ENCODE measurements around the gene FCMR. TPM values are rescaled to one million over a fixed set of nuclear protein-coding genes. Genes with fewer than 3 reads are reported as not detected.

The FCMR gene
- total RNA-seq, 1 donor from 2014 or later: 0.58 TPM

- no peak overlapping the region for H3K4me3 Mint-ChIP-seq
- H3K9me3 Mint-ChIP-seq: peaks cover 4% of the 10 kb centered on the region
- peaks cover 49% of the 10 kb centered on the region for H3K27me3 Mint-ChIP-seq
- H3K27ac Mint-ChIP-seq: no peak overlapping the region
- no peaks in the 10 kb centered on the region for H3K4me1 Mint-ChIP-seq (ENCODE audit: unreplicated experiment)
- H3K36me3 Mint-ChIP-seq: no peaks in the 10 kb centered on the region
- no peak for DNase-seq (ENCODE audit: extremely low spot score, unreplicated experiment)
- no peak for TF ChIP-seq CTCF (conservative IDR thresholded peaks at IDR 0.05)
These were observed 53.5 kb downstream of the FCMR start for GRCh38 chr1:206868264-206868663.

- TF ChIP-seq CTCF (conservative IDR thresholded peaks at IDR 0.05): no peak
- Mint-ChIP-seq H3K27me3 (peaks cover 55% of the 10 kb centered on the region), H3K4me3 (no peak overlapping the region), H3K27ac (no peak overlapping the region), H3K9me3 (peaks cover 4% of the 10 kb centered on the region), H3K36me3 (no peaks in the 10 kb centered on the region), H3K4me1 (ENCODE audit: unreplicated experiment) (no peaks in the 10 kb centered on the region)
- DNase-seq (ENCODE audit: extremely low spot score, unreplicated experiment): no peak
These were observed 54.0 kb downstream of the FCMR start for GRCh38 chr1:206867716-206868115.

- no peak for TF ChIP-seq CTCF (conservative IDR thresholded peaks at IDR 0.05)
- Mint-ChIP-seq H3K27ac (no peak overlapping the region), H3K36me3 (no peaks in the 10 kb centered on the region), H3K4me1 (ENCODE audit: unreplicated experiment) (no peaks in the 10 kb centered on the region), H3K4me3 (no peak overlapping the region), H3K27me3 (peaks cover 55% of the 10 kb centered on the region), H3K9me3 (peaks cover 3% of the 10 kb centered on the region)
- DNase-seq (ENCODE audit: extremely low spot score, unreplicated experiment): no peak
These were observed 54.5 kb downstream of the FCMR start for GRCh38 chr1:206867239-206867638.

GRCh38 chr1:206866062-206866461 lies 55.7 kb downstream of the FCMR start:
- H3K27me3 Mint-ChIP-seq: peaks cover 58% of the 10 kb centered on the region
- no peaks in the 10 kb centered on the region for H3K4me1 Mint-ChIP-seq (ENCODE audit: unreplicated experiment)
- H3K9me3 Mint-ChIP-seq: no peaks in the 10 kb centered on the region
- TF ChIP-seq CTCF (conservative IDR thresholded peaks at IDR 0.05): no peak
- no peaks in the 10 kb centered on the region for H3K36me3 Mint-ChIP-seq
- no peak overlapping the region for H3K27ac Mint-ChIP-seq
- DNase-seq (ENCODE audit: extremely low spot score, unreplicated experiment): no peak
- no peak overlapping the region for H3K4me3 Mint-ChIP-seq

GRCh38 chr1:206864939-206865671 lies 56.6 kb downstream of the FCMR start, which contains the start of gene IL20:
Gene IL20 (plus strand): TSS chr1:206865623. CDS start chr1:206865853, 230 bp downstream.
- DNase-seq (ENCODE audit: extremely low spot score, unreplicated experiment): no peak
- Mint-ChIP-seq H3K9me3 (no peaks in the 10 kb centered on the region), H3K27ac (no peak within 1 kb of the TSS), H3K27me3 (peaks cover 62% of the 10 kb centered on the region), H3K4me3 (no peak within 1 kb of the TSS), H3K4me1 (ENCODE audit: unreplicated experiment) (no peaks in the 10 kb centered on the region), H3K36me3 (no peaks in the 10 kb centered on the region)
- peak; percentile 79 for TF ChIP-seq CTCF (conservative IDR thresholded peaks at IDR 0.05)
